OCI-LY3 (cell line): Measurements from ENCODE around the gene C19orf12.
"Not testable (repeated sequence)": the region's sequence is repeated elsewhere in the genome, so short reads cannot be mapped to it uniquely, and the experiment has no call there.

ENCODE experiments used
- H2AFZ ChIP-seq: fragments of 200-600, 300-600 bp; shearing (Covaris generic); 2 replicates; pipeline ENCODE4 v1.6.0; 2014; ENCODE audit warnings: antibody characterized with exemption, low read depth, low read length
- H3K27ac ChIP-seq: fragments of 200-600, 300-600 bp; sonication (generic); 2 replicates; pipeline ENCODE4 v1.5.1; 2014; ENCODE audit warnings: mild to moderate bottlenecking, low read length, moderate library complexity, mixed read lengths
- H3K27me3 ChIP-seq: fragments of 200-600, 300-600 bp; sonication (generic); 2 replicates; pipeline ENCODE4 v1.6.1; 2014; ENCODE audit warnings: low read depth, low read length, mixed read lengths
- H3K36me3 ChIP-seq: fragments of 200-600, 300-600 bp; sonication (generic); replicated peaks from 2 replicates; pipeline ENCODE3; 2014; ENCODE audit warnings: low read depth, low read length, mixed read lengths
- H3K4me1 ChIP-seq: fragments of 300-600, 200-600 bp; sonication (generic); 2 replicates; pipeline ENCODE4 v1.6.1; 2014; ENCODE audit warnings: low read length, mixed read lengths
- H3K4me2 ChIP-seq: fragments of 200-600, 300-600 bp; sonication (generic); 2 replicates; pipeline ENCODE4 v1.6.1; 2014; ENCODE audit warnings: low read length, mixed read lengths
- H3K4me3 ChIP-seq: fragments of 300-600, 200-600 bp; sonication (generic); 2 replicates; pipeline ENCODE4 v1.5.1; 2014; ENCODE audit warnings: antibody characterized with exemption, mild to moderate bottlenecking, low read length, moderate library complexity
- H3K79me2 ChIP-seq: fragments of 300-600, 200-600 bp; shearing (Covaris generic); 2 replicates; pipeline ENCODE4 v1.6.1; 2014; ENCODE audit warnings: mild to moderate bottlenecking, low read length, mixed read lengths
- H3K9ac ChIP-seq: fragments of 300-600, 200-600 bp; shearing (Covaris generic); 2 replicates; pipeline ENCODE4 v1.6.0; 2014; ENCODE audit warnings: mild to moderate bottlenecking, low read length, moderate library complexity
- H3K9me3 ChIP-seq: fragments of 200-600, 300-600 bp; shearing (Covaris generic); 2 replicates; pipeline ENCODE4 v1.6.1; 2014; ENCODE audit warnings: low read length, mixed read lengths; ENCODE audit not compliant: insufficient read depth
- H4K20me1 ChIP-seq: fragments of 200-600, 300-600 bp; sonication (generic); 2 replicates; pipeline ENCODE4 v1.6.1; 2016; ENCODE audit warnings: low read length, mixed read lengths; ENCODE audit not compliant: insufficient read depth
- CTCF ChIP-seq: fragments of 200-600, 300-600 bp; sonication (generic); IDR thresholded peaks from 2 replicates; pipeline ENCODE4 v1.5.1; 2014; ENCODE audit warnings: antibody characterized with exemption, low read length, low read depth
- EZH2phosphoT487 ChIP-seq: fragments of 200-600 bp; shearing (Covaris generic); IDR thresholded peaks from 2 replicates; pipeline ENCODE4 v1.6.1; 2018; ENCODE audit warnings: antibody characterized with exemption, mixed run types, low read depth

The C19orf12 gene

GRCh38 chr19:29712744-29713516 lies 2.1 kb downstream of the C19orf12 start:
- H3K4me2 ChIP-seq, result no peak overlapping the region

GRCh38 chr19:29711584-29712132 lies 3.4 kb downstream of the C19orf12 start:
- Histone ChIP-seq H3K4me3 (no peak overlapping the region), H3K4me1 (peaks cover 11% of the 10 kb centered on the region), H4K20me1 (no peaks in the 10 kb centered on the region; the same call in 1 of the 2 replicates), H3K9me3 (no peaks in the 10 kb centered on the region), H3K4me2 (no peak overlapping the region), H3K27ac (no peak overlapping the region), H3K9ac (no peak overlapping the region), H3K79me2 (peaks cover 56% of the 10 kb centered on the region), H3K27me3 (no peaks in the 10 kb centered on the region), H2AFZ (no peak overlapping the region), H3K36me3 (peaks cover 10% of the 10 kb centered on the region)
- TF ChIP-seq CTCF, result no peak
- TF ChIP-seq EZH2phosphoT487, result no peak

More at GRCh38 chr19:29712744-29713516, 2.1 kb downstream of the C19orf12 start:
- Histone ChIP-seq H3K27me3 (no peaks in the 10 kb centered on the region), H3K9ac (no peak overlapping the region), H3K36me3 (peaks cover 6% of the 10 kb centered on the region), H3K79me2 (peaks cover 56% of the 10 kb centered on the region), H3K27ac (no peak overlapping the region), H3K4me1 (peaks cover 11% of the 10 kb centered on the region), H3K9me3 (no peaks in the 10 kb centered on the region), H3K4me3 (no peak overlapping the region), H4K20me1 (peaks cover 4% of the 10 kb centered on the region; the same call in 1 of the 2 replicates), H2AFZ (no peak overlapping the region)
- TF ChIP-seq EZH2phosphoT487 (no peak), CTCF (no peak)

- H3K27me3 ChIP-seq, H3K4me2 ChIP-seq, H4K20me1 ChIP-seq, H3K9ac ChIP-seq, H3K9me3 ChIP-seq, H2AFZ ChIP-seq, H3K4me3 ChIP-seq, H3K27ac ChIP-seq: not testable (repeated sequence)
- Histone ChIP-seq H3K79me2 (peaks cover 38% of the 10 kb centered on the region), H3K4me1 (peaks cover 21% of the 10 kb centered on the region), H3K36me3 (peaks cover 18% of the 10 kb centered on the region)
Measured at GRCh38 chr19:29709440-29709798, 5.6 kb downstream of the C19orf12 start.

GRCh38 chr19:29708554-29709439 lies 6.3 kb downstream of the C19orf12 start:
- Histone ChIP-seq H3K36me3 (peaks cover 20% of the 10 kb centered on the region), H2AFZ (no peak overlapping the region), H3K4me3 (no peak overlapping the region), H3K9ac (no peak overlapping the region), H3K4me1 (peaks cover 16% of the 10 kb centered on the region), H3K9me3 (no peaks in the 10 kb centered on the region), H4K20me1 (0 out of 2 replicates have a peak, but pooled peaks cover 7% of the 10 kb centered on the region), H3K4me2 (no peak overlapping the region), H3K79me2 (peaks cover 31% of the 10 kb centered on the region), H3K27me3 (no peaks in the 10 kb centered on the region), H3K27ac (no peak overlapping the region)
- TF ChIP-seq CTCF (no peak), EZH2phosphoT487 (no peak)
